Caco-2 (cell line): ENCODE measurements around the gene KYNU. TPM values are rescaled to one million over a fixed set of nuclear protein-coding genes. Genes with fewer than 3 reads are reported as not detected.

Source experiments
- BruUV-seq: library from RNA; stranded (reverse); fragments of 400-500 nt; replicated peaks from 2 replicates; lab custom pipeline; 2021; lab: Mats Ljungman, UMichigan
- CTCF ChIA-PET: fragments of 300-600 bp; sonication (Branson Sonifier 250); formaldehyde crosslinking; loops from one replicate; lab custom pipeline; 2022; ENCODE audit warnings: antibody characterized with exemption; lab: Charles Lee
- POLR2A ChIA-PET: fragments of 300-600 bp; sonication (Branson Sonifier 250); formaldehyde crosslinking; loops from one replicate; lab custom pipeline; 2022; ENCODE audit warnings: antibody characterized with exemption; lab: Charles Lee
- DNase-seq, 2 experiments: peaks; one replicate each; pipeline versions ENCODE4 v3.0.0 to v3.0.0-alpha.2; 2020 to 2022
- H3K27me3 ChIP-seq: replicated peaks from 2 replicates; pipeline ENCODE4 v1.6.0; 2011; ENCODE audit warnings: low read length; ENCODE audit not compliant: control insufficient read depth, insufficient read depth
- H3K36me3 ChIP-seq: 2 replicates; pipeline ENCODE4 v1.5.1; 2011; ENCODE audit warnings: low read length; ENCODE audit not compliant: control insufficient read depth, insufficient read depth
- H3K4me1 ChIP-seq: fragments of 250-450 bp; sonication (Bioruptor Pico); 2 replicates; pipeline ENCODE4 v1.5.1; 2020; ENCODE audit warnings: mild to moderate bottlenecking
- H3K4me3 ChIP-seq: 2 replicates; pipeline ENCODE4 v1.5.1; 2011; ENCODE audit warnings: low read depth, mild to moderate bottlenecking, control low read depth, low read length
- H3K9me3 ChIP-seq: fragments of 250-450 bp; sonication (Bioruptor Pico); 2 replicates; pipeline ENCODE4 v1.5.1; 2020; ENCODE audit warnings: mild to moderate bottlenecking, moderate library complexity
- H3K27ac Mint-ChIP-seq: one replicate; pipeline ENCODE4 v1.8.0; 2022; ENCODE audit warnings: mixed read lengths; ENCODE audit not compliant: unreplicated experiment
- H3K27me3 Mint-ChIP-seq: one replicate; pipeline ENCODE4 v1.8.0; 2022; ENCODE audit warnings: mixed read lengths; ENCODE audit not compliant: insufficient read depth, unreplicated experiment
- H3K36me3 Mint-ChIP-seq: one replicate; pipeline ENCODE4 v1.8.0; 2022; ENCODE audit warnings: mild to moderate bottlenecking, mixed read lengths; ENCODE audit not compliant: insufficient read depth, unreplicated experiment
- H3K4me1 Mint-ChIP-seq: one replicate; pipeline ENCODE4 v1.8.0; 2022; ENCODE audit warnings: low read depth, mixed read lengths; ENCODE audit not compliant: unreplicated experiment
- H3K4me3 Mint-ChIP-seq: one replicate; pipeline ENCODE4 v1.8.0; 2022; ENCODE audit warnings: mild to moderate bottlenecking, moderate library complexity, mixed read lengths; ENCODE audit not compliant: unreplicated experiment
- H3K9me3 Mint-ChIP-seq: one replicate; pipeline ENCODE4 v1.8.0; 2022; ENCODE audit warnings: mixed read lengths; ENCODE audit not compliant: unreplicated experiment
- CTCF ChIP-seq, 2 experiments: fragments of 200-600 bp in 1 of 2; IDR thresholded peaks; 1 replicate in 1 of 2; 2 replicates in 1 of 2; pipeline versions ENCODE4 v1.5.1 to v1.8.0; 2011 to 2022; ENCODE audit warnings: antibody characterized with exemption in 1 of 2, control low read depth in 1 of 2, inconsistent platforms in 1 of 2, low read depth in 1 of 2, low read length in 1 of 2, mild to moderate bottlenecking in 1 of 2, moderate library complexity in 1 of 2; ENCODE audit not compliant: insufficient read depth in 1 of 2, severe bottlenecking in 1 of 2, unreplicated experiment in 1 of 2
- intact Hi-C: fragments of 100-400 bp; cut with micrococcal nuclease; formaldehyde crosslinking; loops from one replicate; pipeline ENCODE4 v1.10.0; 2022; ENCODE audit not compliant: unreplicated experiment
- total RNA-seq: library from RNA; stranded (reverse); gene quantifications from 2 replicates; pipeline ENCODE4 v1.2.3, GENCODE V29; 2022

Gene KYNU
- total RNA-seq, 1 experiment from 2014 or later, result 4.3 TPM

- BruUV-seq, result no TSS peak
- Histone ChIP-seq H3K27me3 (no peaks in the 10 kb centered on the region), H3K4me1 (peaks cover 37% of the 10 kb centered on the region), H3K4me3 (no peak overlapping the region), H3K9me3 (peaks cover 26% of the 10 kb centered on the region), H3K36me3 (no peaks in the 10 kb centered on the region)
- ChIA-PET POLR2A (no interaction called here), CTCF (no interaction called here)
- Mint-ChIP-seq H3K27me3 (no peaks in the 10 kb centered on the region), H3K9me3 (peaks cover 51% of the 10 kb centered on the region), H3K27ac (no peak overlapping the region), H3K4me3 (no peak overlapping the region), H3K36me3 (peaks cover 20% of the 10 kb centered on the region), H3K4me1 (peaks cover 29% of the 10 kb centered on the region)
- DNase-seq, result no peak
- TF ChIP-seq CTCF (IDR thresholded peaks at IDR 0.05; ENCODE audit: insufficient read depth in 1 of 2, low read depth in 1 of 2, low read length in 1 of 2, severe bottlenecking in 1 of 2, unreplicated experiment in 1 of 2), result no peak
- intact Hi-C loops, result loop anchor here (5.0 kb wide), 1 partner anchor 74 kb away; the partner anchor contains the start of gene KYNU
These were observed 73.9 kb downstream of the KYNU start for GRCh38 chr2:142951190-142952007.

GRCh38 chr2:142952018-142952417, 74.6 kb downstream of the KYNU start:
- BruUV-seq, result no TSS peak
- DNase-seq, result no peak
- H3K27me3 ChIP-seq, result no peaks in the 10 kb centered on the region
- peaks cover 26% of the 10 kb centered on the region for H3K9me3 ChIP-seq
- H3K4me3 Mint-ChIP-seq, result no peak overlapping the region
- H3K27me3 Mint-ChIP-seq, result no peaks in the 10 kb centered on the region
- H3K4me1 ChIP-seq, result peaks cover 37% of the 10 kb centered on the region
- ChIA-PET POLR2A (no interaction called here), CTCF (no interaction called here)
- TF ChIP-seq CTCF (IDR thresholded peaks at IDR 0.05; ENCODE audit: insufficient read depth in 1 of 2, low read depth in 1 of 2, low read length in 1 of 2, severe bottlenecking in 1 of 2, unreplicated experiment in 1 of 2), result no peak
- H3K4me1 Mint-ChIP-seq, result peaks cover 29% of the 10 kb centered on the region
- H3K27ac Mint-ChIP-seq, result no peak overlapping the region
- H3K36me3 ChIP-seq, result no peaks in the 10 kb centered on the region
- intact Hi-C loops, result loop anchor here (5.0 kb wide), 1 partner anchor 75 kb away; the partner anchor contains the start of gene KYNU
- H3K36me3 Mint-ChIP-seq, result peaks cover 17% of the 10 kb centered on the region
- peaks cover 51% of the 10 kb centered on the region for H3K9me3 Mint-ChIP-seq
- H3K4me3 ChIP-seq, result no peak overlapping the region

- ChIA-PET CTCF (no interaction called here), POLR2A (no interaction called here)
- Mint-ChIP-seq H3K9me3 (peaks cover 47% of the 10 kb centered on the region), H3K27ac (no peak overlapping the region), H3K4me1 (peaks cover 29% of the 10 kb centered on the region), H3K36me3 (peaks cover 13% of the 10 kb centered on the region), H3K4me3 (no peak overlapping the region), H3K27me3 (no peaks in the 10 kb centered on the region)
- Histone ChIP-seq H3K9me3 (peaks cover 26% of the 10 kb centered on the region), H3K4me3 (no peak overlapping the region), H3K27me3 (no peaks in the 10 kb centered on the region), H3K4me1 (peaks cover 46% of the 10 kb centered on the region), H3K36me3 (no peaks in the 10 kb centered on the region)
- no TSS peak for BruUV-seq
- DNase-seq, result no peak
- no peak for TF ChIP-seq CTCF (IDR thresholded peaks at IDR 0.05; ENCODE audit: insufficient read depth in 1 of 2, low read depth in 1 of 2, low read length in 1 of 2, severe bottlenecking in 1 of 2, unreplicated experiment in 1 of 2)
- intact Hi-C loops, result loop anchor here (5.0 kb wide), 1 partner anchor 76 kb away; the partner anchor contains the start of gene KYNU
These were observed 75.5 kb downstream of the KYNU start for GRCh38 chr2:142952793-142953494.
